ENCODE measurements around the gene DCXR. TPM values are rescaled to one million over a fixed set of nuclear protein-coding genes. Genes with fewer than 3 reads are reported as not detected.

The DCXR gene
- total RNA-seq, 1 donor from 2014 or later: 106 TPM

DNA sequence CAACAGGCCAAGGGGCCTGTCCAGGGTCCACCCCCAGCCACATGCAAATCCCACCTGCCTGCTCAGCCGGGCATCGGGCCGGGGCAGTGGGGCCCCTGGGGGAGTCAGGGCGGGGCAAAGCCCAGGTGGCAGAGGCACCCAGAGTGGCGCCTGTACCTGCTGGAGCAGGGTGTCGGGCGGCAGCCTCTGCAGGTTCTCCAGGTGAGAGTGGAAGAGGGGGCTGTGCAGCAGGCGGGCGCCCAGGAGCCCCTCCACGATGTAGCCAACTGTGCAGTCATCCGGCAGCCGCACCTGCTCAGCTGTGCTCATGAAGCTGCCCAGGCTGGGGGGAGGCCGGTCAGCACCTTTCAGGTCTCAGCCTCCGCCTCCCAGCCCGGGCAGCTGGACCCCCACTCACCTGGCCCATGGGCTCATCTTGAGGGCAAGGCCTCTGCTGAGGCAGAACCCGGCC lies 12.0 kb upstream of the DCXR start:
- TF ChIP-seq POLR2A (IDR thresholded peaks at IDR 0.05) (no peak), POLR2AphosphoS5 (IDR thresholded peaks at IDR 0.05; ENCODE audit: insufficient read depth in 1 of 2, low read depth in 1 of 2) (no peak)
- TF ChIP-seq, protein P1, sequence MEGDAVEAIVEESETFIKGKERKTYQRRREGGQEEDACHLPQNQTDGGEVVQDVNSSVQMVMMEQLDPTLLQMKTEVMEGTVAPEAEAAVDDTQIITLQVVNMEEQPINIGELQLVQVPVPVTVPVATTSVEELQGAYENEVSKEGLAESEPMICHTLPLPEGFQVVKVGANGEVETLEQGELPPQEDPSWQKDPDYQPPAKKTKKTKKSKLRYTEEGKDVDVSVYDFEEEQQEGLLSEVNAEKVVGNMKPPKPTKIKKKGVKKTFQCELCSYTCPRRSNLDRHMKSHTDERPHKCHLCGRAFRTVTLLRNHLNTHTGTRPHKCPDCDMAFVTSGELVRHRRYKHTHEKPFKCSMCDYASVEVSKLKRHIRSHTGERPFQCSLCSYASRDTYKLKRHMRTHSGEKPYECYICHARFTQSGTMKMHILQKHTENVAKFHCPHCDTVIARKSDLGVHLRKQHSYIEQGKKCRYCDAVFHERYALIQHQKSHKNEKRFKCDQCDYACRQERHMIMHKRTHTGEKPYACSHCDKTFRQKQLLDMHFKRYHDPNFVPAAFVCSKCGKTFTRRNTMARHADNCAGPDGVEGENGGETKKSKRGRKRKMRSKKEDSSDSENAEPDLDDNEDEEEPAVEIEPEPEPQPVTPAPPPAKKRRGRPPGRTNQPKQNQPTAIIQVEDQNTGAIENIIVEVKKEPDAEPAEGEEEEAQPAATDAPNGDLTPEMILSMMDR (IDR thresholded peaks at IDR 0.05): no peak
- Histone ChIP-seq H3K36me3 (peaks cover 0 to 36% of the 10 kb centered on the region in 2 donors), H3K4me1 (peaks cover 39% of the 10 kb centered on the region), H3K4me3 (no peak overlapping the region), H3K27ac (no peak overlapping the region), H3K9me3 (no peaks in the 10 kb centered on the region), H3K27me3 (no peaks in the 10 kb centered on the region)
- intact Hi-C loops (cut with DNase I): loop anchor here (10.0 kb wide), 1 partner anchor 275 kb away; no protein-coding TSS in a partner anchor
- no peak for DNase-seq (ENCODE audit: extremely low spot score in 2 of 2)

DNA sequence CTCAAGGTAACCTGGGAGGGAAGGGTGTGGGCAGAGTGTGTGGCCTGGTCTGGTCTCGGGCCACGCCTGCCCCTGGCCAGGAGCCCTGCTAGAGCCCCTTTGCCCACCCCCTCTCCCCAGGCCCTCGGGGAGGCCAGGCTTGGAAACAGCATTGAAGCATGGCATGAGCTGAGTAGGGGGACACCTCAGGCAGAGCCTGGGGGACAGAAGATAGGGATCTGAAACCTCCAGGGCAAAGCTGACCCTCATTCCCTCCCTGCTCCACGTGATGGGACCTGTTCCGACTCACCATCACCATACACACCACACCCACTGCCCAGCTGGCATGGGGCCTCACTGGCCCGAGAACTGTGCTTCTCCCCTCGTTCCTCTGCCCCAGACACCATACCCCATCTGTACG lies 11.6 kb upstream of the DCXR start:
- peaks cover 0 to 33% of the 10 kb centered on the region in 2 donors for H3K36me3 ChIP-seq
- intact Hi-C loops (cut with DNase I): loop anchor here (10.0 kb wide), 1 partner anchor 276 kb away; no protein-coding TSS in a partner anchor

DNA sequence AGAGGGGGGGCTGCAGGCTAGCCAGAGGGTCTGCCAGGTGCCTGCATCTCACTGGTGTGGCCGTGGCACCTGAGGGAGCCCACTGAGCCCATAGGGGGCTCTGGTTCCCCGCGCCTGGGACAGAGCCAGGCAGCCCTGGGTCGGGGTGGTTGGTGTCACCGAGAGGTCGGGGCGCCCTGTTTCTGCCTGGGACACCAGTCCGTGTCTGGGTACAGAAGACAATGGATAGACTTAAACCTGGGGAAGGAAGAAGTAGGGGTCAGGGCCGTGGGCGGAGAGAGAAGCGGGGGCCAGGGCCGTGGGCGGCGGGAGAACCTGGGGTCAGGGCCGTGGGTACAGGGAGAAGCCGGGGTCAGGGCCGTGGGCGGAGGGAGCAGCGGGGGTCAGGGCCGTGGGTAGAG lies 11.1 kb upstream of the DCXR start:
- intact Hi-C loops (cut with DNase I): loop anchor here (10.0 kb wide), 1 partner anchor 276 kb away; no protein-coding TSS in a partner anchor
- TF ChIP-seq POLR2A (IDR thresholded peaks at IDR 0.05): no peak
- no peak for TF ChIP-seq POLR2AphosphoS5 (IDR thresholded peaks at IDR 0.05; ENCODE audit: insufficient read depth in 1 of 2, low read depth in 1 of 2)
- TF ChIP-seq, protein P1 (IDR thresholded peaks at IDR 0.05): no peak
- Histone ChIP-seq H3K27ac (no peak overlapping the region), H3K27me3 (no peaks in the 10 kb centered on the region), H3K9me3 (no peaks in the 10 kb centered on the region), H3K4me1 (peaks cover 33% of the 10 kb centered on the region), H3K36me3 (peaks cover 0 to 29% of the 10 kb centered on the region in 2 donors), H3K4me3 (no peak overlapping the region)
- no peak for DNase-seq (ENCODE audit: extremely low spot score in 2 of 2)

More for the DNA sequence above, 11.6 kb upstream of the DCXR start:
- Histone ChIP-seq H3K9me3 (no peaks in the 10 kb centered on the region), H3K4me1 (peaks cover 39% of the 10 kb centered on the region), H3K4me3 (no peak overlapping the region), H3K27ac (no peak overlapping the region), H3K27me3 (no peaks in the 10 kb centered on the region)
- TF ChIP-seq, protein P1 (IDR thresholded peaks at IDR 0.05): no peak
- TF ChIP-seq POLR2AphosphoS5 (IDR thresholded peaks at IDR 0.05; ENCODE audit: insufficient read depth in 1 of 2, low read depth in 1 of 2) (no peak), POLR2A (IDR thresholded peaks at IDR 0.05) (no peak)
- no peak for DNase-seq (ENCODE audit: extremely low spot score in 2 of 2)

DNA sequence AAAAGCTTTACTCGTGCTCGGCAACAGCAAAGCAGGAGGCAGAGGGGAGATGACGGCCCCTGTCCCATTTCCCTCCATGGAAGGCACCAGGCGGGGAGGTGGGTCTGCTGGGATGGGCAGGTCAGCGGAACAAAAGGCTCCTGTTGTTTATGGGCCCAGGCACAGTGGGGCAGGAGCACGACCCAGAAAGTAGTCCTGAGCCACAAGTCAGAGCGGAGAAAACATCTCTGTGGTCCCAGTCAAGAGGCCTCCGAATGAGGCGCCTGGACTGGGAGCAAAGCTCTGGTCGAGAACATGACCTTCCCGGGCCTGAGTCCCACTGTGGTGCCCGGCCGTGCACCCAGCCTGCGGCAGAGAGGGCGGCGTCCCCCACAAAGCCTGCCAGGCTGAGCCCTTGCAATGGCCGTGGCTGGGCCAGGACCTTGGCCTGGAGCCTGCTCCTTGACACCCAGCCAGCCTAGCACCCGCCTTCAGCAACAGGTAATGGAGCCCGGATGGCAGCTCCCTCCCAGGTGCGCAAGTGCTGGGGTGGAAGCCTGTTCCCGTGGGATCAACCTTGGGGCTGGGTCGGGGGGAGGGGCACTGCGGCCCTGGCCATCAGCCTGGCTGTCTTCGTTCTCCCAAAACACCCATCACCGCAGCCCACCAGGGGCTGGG lies 10.5 kb upstream of the DCXR start:
- intact Hi-C loops (cut with DNase I): loop anchor here (10.0 kb wide), 1 partner anchor 277 kb away; no protein-coding TSS in a partner anchor
- no peaks in the 10 kb centered on the region for H3K27me3 ChIP-seq
- TF ChIP-seq, protein P1 (IDR thresholded peaks at IDR 0.05): no peak
- TF ChIP-seq POLR2A (IDR thresholded peaks at IDR 0.05) (no peak), POLR2AphosphoS5 (IDR thresholded peaks at IDR 0.05; ENCODE audit: insufficient read depth in 1 of 2, low read depth in 1 of 2) (no peak)

DNA sequence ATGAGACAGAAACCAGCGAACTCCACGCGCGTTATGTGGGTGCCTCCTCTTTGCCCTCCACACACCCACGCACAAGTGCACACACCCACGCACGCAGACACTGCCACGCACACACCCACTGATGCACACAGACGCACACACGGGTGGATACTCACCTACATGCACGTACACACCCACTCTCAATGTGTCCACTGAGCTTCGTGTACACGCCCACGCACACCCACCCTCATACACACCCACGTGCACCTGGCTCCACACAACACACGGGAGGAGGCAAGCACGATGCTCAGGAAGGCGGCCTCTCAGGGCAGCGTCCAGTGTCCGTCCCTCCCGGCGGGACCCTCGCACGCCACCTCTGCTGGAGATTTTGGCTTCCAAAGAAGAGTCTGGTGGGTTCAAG lies 9.9 kb upstream of the DCXR start:
- no peak overlapping the region for H3K4me3 ChIP-seq
- DNase-seq (ENCODE audit: extremely low spot score in 2 of 2): no peak
- H3K9me3 ChIP-seq: no peaks in the 10 kb centered on the region
- intact Hi-C loops (cut with DNase I): loop anchor here (10.0 kb wide), 1 partner anchor 277 kb away; no protein-coding TSS in a partner anchor
- H3K27ac ChIP-seq: no peak overlapping the region
- no peaks in the 10 kb centered on the region for H3K27me3 ChIP-seq
- TF ChIP-seq, protein P1 (IDR thresholded peaks at IDR 0.05): no peak
- no peak for TF ChIP-seq POLR2AphosphoS5 (IDR thresholded peaks at IDR 0.05; ENCODE audit: insufficient read depth in 1 of 2, low read depth in 1 of 2)
- TF ChIP-seq POLR2A (IDR thresholded peaks at IDR 0.05): no peak
- peaks cover 0 to 29% of the 10 kb centered on the region in 2 donors for H3K36me3 ChIP-seq
- H3K4me1 ChIP-seq: peaks cover 22% of the 10 kb centered on the region

More for the DNA sequence above, 10.5 kb upstream of the DCXR start:
- H3K4me3 ChIP-seq: no peak overlapping the region
- peaks cover 0 to 29% of the 10 kb centered on the region in 2 donors for H3K36me3 ChIP-seq
- no peak for DNase-seq (ENCODE audit: extremely low spot score in 2 of 2)
- no peaks in the 10 kb centered on the region for H3K9me3 ChIP-seq
- H3K4me1 ChIP-seq: peaks cover 28% of the 10 kb centered on the region
- H3K27ac ChIP-seq: no peak overlapping the region
